NT2/D1 (cell line): ENCODE measurements around the gene PRDM11.

Experiments used
- SUZ12 ChIP-seq: IDR thresholded peaks from 2 replicates; pipeline ENCODE4 v1.6.1; 2011; ENCODE audit not compliant: insufficient read length, insufficient read depth; ENCODE audit errors: extremely low read depth
- ZNF274 ChIP-seq: IDR thresholded peaks from 2 replicates; pipeline ENCODE4 v1.6.1; 2011; ENCODE audit warnings: mild to moderate bottlenecking, low read depth, low read length

DNA sequence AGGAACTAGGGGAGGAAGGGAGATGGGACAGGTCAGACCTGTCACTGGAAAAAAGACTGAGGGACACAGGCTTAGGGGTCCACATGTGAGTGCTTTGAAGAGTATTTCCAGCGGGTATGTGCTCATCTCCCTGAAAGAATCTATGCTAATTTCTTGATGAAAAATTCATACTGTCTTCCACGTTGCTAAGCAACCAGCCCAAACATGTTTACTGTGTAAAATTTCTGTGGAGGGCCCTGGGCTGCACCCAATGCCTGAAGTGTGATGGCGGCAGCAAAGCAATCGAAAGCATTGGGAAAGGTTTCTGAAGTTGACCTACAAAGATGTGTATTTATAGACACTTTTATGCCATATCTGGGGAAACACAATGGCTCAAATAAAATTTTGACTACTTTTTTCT is 132.3 kb downstream of the PRDM11 start:
- TF ChIP-seq ZNF274 (no peak), SUZ12 (no peak)
